HepG2 (cell line): ENCODE data around the gene MYD88. TPM values are rescaled to one million over a fixed set of nuclear protein-coding genes. Genes with fewer than 3 reads are reported as not detected.
"Not testable (repeated sequence)": the region's sequence is repeated elsewhere in the genome, so short reads cannot be mapped to it uniquely, and the experiment has no call there.

Experiments
- ATAC-seq: fragments of 200-7000 bp; cut with Tn5 transposase; 3 replicates; pipeline ENCODE4 v1.9.1; 2020; ENCODE audit warnings: mild to moderate bottlenecking, moderate library complexity
- BruUV-seq: library from RNA; stranded (reverse); fragments of 400-500 nt; replicated peaks from 2 replicates; lab custom pipeline; 2021; lab: Mats Ljungman, UMichigan
- CTCF ChIA-PET: fragments of 300-600 bp; formaldehyde crosslinking; extraction: SDS; loops from one replicate; lab custom pipeline; 2021; ENCODE audit warnings: low total read pairs, inconsistent platforms, low intra/inter-chr PET ratio; lab: Yijun Ruan, JAX
- POLR2A ChIA-PET: fragments of 350-600 bp; sonication (Branson Sonifier 250); formaldehyde crosslinking; loops from one replicate; lab custom pipeline; 2020; ENCODE audit warnings: antibody characterized with exemption, inconsistent platforms; lab: Yijun Ruan, JAX
- DNase-seq: peaks from one replicate; pipeline ENCODE4 v3.0.0-alpha.2; 2015; ENCODE audit warnings: low spot score
- FAIRE-seq: peaks from 3 replicates; lab custom pipeline; 2011; peaks lifted over from hg19 to GRCh38; lab: Jason Lieb, UNC
- H2AFZ ChIP-seq: one replicate; pipeline ENCODE4 v1.6.1; 2011; ENCODE audit warnings: low read length, inconsistent platforms
- H3K27ac ChIP-seq: fragments of 300-600 bp; 3 replicates; pipeline ENCODE4 v1.8.0; 2011; ENCODE audit warnings: mixed run types, mild to moderate bottlenecking, mixed read lengths, low read length, inconsistent platforms; ENCODE audit not compliant: insufficient read depth; ENCODE audit errors: extremely low read length
- H3K27me3 ChIP-seq, 2 experiments: fragments of 200-600 bp in 1 of 2; 2 replicates in 1 of 2; 3 replicates in 1 of 2; pipeline versions ENCODE4 v1.6.0 to v1.8.0; 2011; ENCODE audit warnings: low read length in 2 of 2, mild to moderate bottlenecking in 2 of 2, moderate library complexity in 2 of 2, inconsistent platforms in 1 of 2; ENCODE audit not compliant: insufficient read depth in 2 of 2, control insufficient read depth in 1 of 2
- H3K36me3 ChIP-seq, 2 experiments: fragments of 200-600 bp in 1 of 2; replicated peaks in 1 of 2; 2 replicates in 1 of 2; 3 replicates in 1 of 2; pipeline versions ENCODE4 v1.5.1 to v1.8.0; 2011; ENCODE audit warnings: low read length in 2 of 2, inconsistent platforms in 1 of 2; ENCODE audit not compliant: insufficient read depth in 2 of 2, control insufficient read depth in 1 of 2
- H3K4me1 ChIP-seq: 2 replicates; pipeline ENCODE4 v1.5.1; 2012; ENCODE audit warnings: low read length, inconsistent platforms; ENCODE audit not compliant: insufficient read depth
- H3K4me2 ChIP-seq: 2 replicates; pipeline ENCODE4 v1.6.0; 2011; ENCODE audit warnings: low read depth, low read length, inconsistent platforms
- H3K4me3 ChIP-seq, 3 experiments: fragments of 200-600 bp in 1 of 3; sonication (generic), shearing (Covaris generic) in 1 of 3; replicated peaks in 1 of 3; 2 replicates each; pipeline ENCODE4 v1.5.1; 2011 to 2016; ENCODE audit warnings: low read length in 3 of 3, inconsistent platforms in 2 of 3, low read depth in 2 of 3, mild to moderate bottlenecking in 2 of 3, control low read depth in 1 of 3, mixed read lengths in 1 of 3; ENCODE audit not compliant: insufficient read depth in 1 of 3
- H3K79me2 ChIP-seq: one replicate; pipeline ENCODE4 v1.6.1; 2011; ENCODE audit warnings: low read length, inconsistent platforms; ENCODE audit not compliant: insufficient read depth
- H3K9ac ChIP-seq: 2 replicates; pipeline ENCODE4 v1.6.0; 2011; ENCODE audit warnings: mild to moderate bottlenecking, low read depth, low read length, inconsistent platforms; ENCODE audit not compliant: insufficient read depth
- H3K9me3 ChIP-seq: 2 replicates; pipeline ENCODE4 v1.5.1; 2012; ENCODE audit warnings: mild to moderate bottlenecking, low read length
- H4K20me1 ChIP-seq: 2 replicates; pipeline ENCODE4 v1.6.0; 2011; ENCODE audit warnings: inconsistent platforms, mild to moderate bottlenecking, low read length, moderate library complexity; ENCODE audit not compliant: insufficient read depth
- DPF2 ChIP-seq: sonication (generic); formaldehyde crosslinking; IDR thresholded peaks from 2 replicates; pipeline ENCODE4 v1.4.0; 2020; ENCODE audit warnings: mild to moderate bottlenecking, low read depth, missing genetic modification reagents, borderline replicate concordance
- EP300 ChIP-seq, 3 experiments: sonication (generic) in 1 of 3; formaldehyde crosslinking in 1 of 3; IDR thresholded peaks; 2 replicates each; pipeline versions ENCODE4 v1.5.1 to v1.6.1; 2011 to 2020; ENCODE audit warnings: low read depth in 2 of 3, low read length in 2 of 3, borderline replicate concordance in 1 of 3, improper control_type of control experiment in 1 of 3, mild to moderate bottlenecking in 1 of 3, missing genetic modification reagents in 1 of 3, moderate library complexity in 1 of 3
- ETV5 ChIP-seq: IDR thresholded peaks from 2 replicates; pipeline ENCODE4 v1.6.1; 2018; ENCODE audit warnings: missing biosample characterization, missing genetic modification reagents, inconsistent platforms, borderline replicate concordance
- FOXA3 ChIP-seq: IDR thresholded peaks from 2 replicates; pipeline ENCODE4 v1.6.1; 2016; ENCODE audit warnings: missing genetic modification reagents, missing compliant biosample characterization
- FOXO1 ChIP-seq: sonication (generic); formaldehyde crosslinking; IDR thresholded peaks from 2 replicates; pipeline ENCODE4 v1.4.0; 2020; ENCODE audit warnings: missing genetic modification reagents
- GFI1 ChIP-seq: sonication (generic); formaldehyde crosslinking; IDR thresholded peaks from 2 replicates; pipeline ENCODE4 v1.5.0; 2020; ENCODE audit warnings: missing genetic modification reagents, mild to moderate bottlenecking, borderline replicate concordance
- IKZF4 ChIP-seq: sonication (generic); formaldehyde crosslinking; IDR thresholded peaks from 2 replicates; pipeline ENCODE4 v1.5.1; 2020; ENCODE audit warnings: borderline replicate concordance, mild to moderate bottlenecking, low read depth, missing genetic modification reagents; ENCODE audit errors: not compliant biosample characterization
- MED1 ChIP-seq: sonication (generic); formaldehyde crosslinking; IDR thresholded peaks from 2 replicates; pipeline ENCODE4 v1.4.0; 2020; ENCODE audit warnings: missing genetic modification reagents
- MEIS2 ChIP-seq: sonication (generic); formaldehyde crosslinking; IDR thresholded peaks from 2 replicates; pipeline ENCODE4 v1.9.0; 2021; ENCODE audit warnings: mild to moderate bottlenecking, missing genetic modification reagents
- NCOA2 ChIP-seq: sonication (generic); formaldehyde crosslinking; IDR thresholded peaks from 2 replicates; pipeline ENCODE4 v1.8.0; 2022; ENCODE audit warnings: inconsistent platforms
- RCOR2 ChIP-seq: IDR thresholded peaks from 2 replicates; pipeline ENCODE4 v1.6.1; 2016; ENCODE audit warnings: missing biosample characterization, missing genetic modification reagents
- SAP130 ChIP-seq: IDR thresholded peaks from 2 replicates; pipeline ENCODE4 v1.6.1; 2016; ENCODE audit warnings: low read depth
- THAP11 ChIP-seq: IDR thresholded peaks from 2 replicates; pipeline ENCODE4 v1.6.1; 2016; ENCODE audit warnings: missing biosample characterization, missing genetic modification reagents
- ZBTB21 ChIP-seq: sonication (generic); formaldehyde crosslinking; IDR thresholded peaks from 2 replicates; pipeline ENCODE4 v1.4.0; 2020; ENCODE audit warnings: missing genetic modification reagents
- ZNF317 ChIP-seq: sonication (generic); formaldehyde crosslinking; IDR thresholded peaks from 2 replicates; pipeline ENCODE4 v1.5.0; 2020; ENCODE audit warnings: mild to moderate bottlenecking, missing genetic modification reagents
- WGBS: methylation state at CpG from one replicate; pipeline ENCODE4 v1.1.6; 2017; ENCODE audit warnings: low lambda C conversion rate; 5-methylcytosine and 5-hydroxymethylcytosine counted together
- in situ Hi-C: cut with HindIII; loops from 2 replicates; pipeline ENCODE4 v1.10.0; 2017; ENCODE audit warnings: low pct_unique_long_range_greater_than_20kb; ENCODE audit not compliant: extremely low pct_ligation_motif_present
- intact Hi-C: fragments of 100-400 bp; cut with micrococcal nuclease; formaldehyde crosslinking; loops from one replicate; pipeline ENCODE4 v1.10.0; 2022; ENCODE audit not compliant: unreplicated experiment
- polyA plus RNA-seq, 8 experiments: library from polyadenylated mRNA; depleted of rRNA in 3 of 8; stranded (reverse) in 7 of 8; unstranded in 1 of 8; fragments of >200 nt; fragmentation: Illumina TruSeq in 4 of 8; extraction: Trizol in 4 of 8; gene quantifications; 2 replicates each; pipeline versions ENCODE4 v1.2.1 to v1.2.3, GENCODE V29; 2011 to 2016; ENCODE audit warnings: low read depth in 4 of 8, missing spikeins in 1 of 8, mixed read lengths in 1 of 8; ENCODE audit not compliant: insufficient read depth in 1 of 8
- total RNA-seq, 5 experiments: library from RNA; depleted of rRNA; stranded (reverse); fragments of >200 nt; fragmentation: Illumina TruSeq; extraction: Trizol; gene quantifications; 2 replicates each; pipeline ENCODE4 v1.2.3, GENCODE V29; 2016; ENCODE audit warnings: low read depth in 1 of 5
- TF ChIP-seq, protein P1 (sequence below): sonication (generic); formaldehyde crosslinking; IDR thresholded peaks from 2 replicates; pipeline ENCODE4 v1.5.1; 2020; ENCODE audit warnings: missing genetic modification reagents, mild to moderate bottlenecking, borderline replicate concordance
- TF ChIP-seq, protein P2 (sequence below), 2 experiments: sonication (generic) in 1 of 2; formaldehyde crosslinking in 1 of 2; IDR thresholded peaks; 2 replicates each; pipeline versions ENCODE4 v1.4.0 to v1.6.1; 2016 to 2020; ENCODE audit warnings: borderline replicate concordance in 1 of 2, low read depth in 1 of 2, mild to moderate bottlenecking in 1 of 2, missing genetic modification reagents in 1 of 2

MYD88 gene
- total and polyA plus RNA-seq, 2 of the 13 experiments (the other 11 are each of a cell fraction or from before 2014, with no cell fraction given), result 7.6 to 32.7 TPM

DNA sequence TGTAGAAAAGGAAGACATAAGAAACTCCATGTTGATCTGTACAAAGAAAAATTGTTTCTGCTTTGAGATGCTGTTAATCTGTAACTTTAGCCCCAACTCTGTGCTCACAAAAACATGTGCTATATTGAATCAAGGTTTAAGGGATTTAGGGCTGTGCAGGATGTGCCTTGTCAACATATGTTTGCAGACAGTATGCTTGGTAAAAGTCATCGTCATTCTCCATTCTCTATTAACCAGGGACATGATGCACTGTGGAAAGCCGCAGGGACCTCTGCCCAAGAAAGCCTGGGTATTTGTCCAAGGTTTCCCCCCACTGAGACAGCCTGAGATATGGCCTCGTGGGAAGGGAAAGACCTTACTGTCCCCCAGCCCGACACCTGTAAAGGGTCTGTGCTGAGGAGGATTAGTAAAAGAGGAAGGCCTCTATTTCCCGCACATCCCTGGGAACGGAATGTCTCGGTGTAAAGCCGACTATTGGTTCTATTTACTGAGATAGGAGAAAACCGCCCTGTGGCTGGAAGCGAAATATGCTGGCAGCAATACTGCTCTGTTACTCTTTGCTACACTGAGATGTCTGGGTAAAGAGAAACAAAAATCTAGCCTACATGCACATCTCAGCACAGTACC lies 3.8 kb upstream of the MYD88 start:
- Histone ChIP-seq H3K4me1 (peaks cover 67% of the 10 kb centered on the region), H3K27ac (peak overlapping the region; percentile 97), H3K4me3 (peak overlapping the region; percentile 85 to 96 (median 89)), H3K79me2 (peaks cover 71% of the 10 kb centered on the region), H3K36me3 (peaks cover 6 to 32% of the 10 kb centered on the region in 2 experiments), H3K4me2 (peak overlapping the region; percentile 90), H3K9ac (peak overlapping the region; percentile 90)
- intact Hi-C loops (loop anchor here (10.0 kb wide), 1 partner anchor 110 kb away; no protein-coding TSS in a partner anchor), in situ Hi-C loops (loop anchor here (25.0 kb wide), 1 partner anchor 328 kb away; the partner anchor contains the start of gene ACVR2B)
- H2AFZ ChIP-seq; H3K9me3 ChIP-seq; ATAC-seq; H4K20me1 ChIP-seq; CTCF ChIA-PET; H3K27me3 ChIP-seq; BruUV-seq; TF ChIP-seq EP300 (CRISPR knock-in tag; IDR thresholded peaks at IDR 0.05; ENCODE audit: borderline replicate concordance): not testable (repeated sequence)
- peak; percentile 70 for DNase-seq
- peak; percentile 67 for FAIRE-seq
- 3% methylated on average over 9 of the region's 10 CpGs for WGBS
- POLR2A ChIA-PET, result interaction anchor here (1.5 to 6.9 kb wide), 6 partner anchors 8 to 321 kb away, joined by 6 to 87 read pairs (median 11); partner anchors contain the start of genes OXSR1 and XYLB
- TF ChIP-seq ZBTB21, result 0 out of 2 replicates have a peak, but pooled peaks have one; percentile 3
- TF ChIP-seq SAP130, result peak; percentile 91
- TF ChIP-seq RCOR2, result peak; percentile 31; the same call in 1 of the 2 replicates
- peak; percentile 76 for TF ChIP-seq FOXA3 (CRISPR knock-in tag)
- peak; percentile 65 for TF ChIP-seq NCOA2 (CRISPR knock-in tag)
- peak; percentile 15; the same call in 1 of the 2 replicates for TF ChIP-seq THAP11 (CRISPR knock-in tag)
- TF ChIP-seq EP300 (IDR thresholded peaks at IDR 0.05; ENCODE audit: low read depth in 2 of 2, low read length in 2 of 2), result peak in 1 of 2 experiments; percentile 75; a peak in 2 of 4 replicates
- TF ChIP-seq MEIS2 (CRISPR knock-in tag), result 0 out of 2 replicates have a peak, but pooled peaks have one; percentile 27
- peak; percentile 96 for TF ChIP-seq ZNF317
- peak; percentile 51; the same call in 1 of the 2 replicates for TF ChIP-seq ETV5
- TF ChIP-seq, protein P1, sequence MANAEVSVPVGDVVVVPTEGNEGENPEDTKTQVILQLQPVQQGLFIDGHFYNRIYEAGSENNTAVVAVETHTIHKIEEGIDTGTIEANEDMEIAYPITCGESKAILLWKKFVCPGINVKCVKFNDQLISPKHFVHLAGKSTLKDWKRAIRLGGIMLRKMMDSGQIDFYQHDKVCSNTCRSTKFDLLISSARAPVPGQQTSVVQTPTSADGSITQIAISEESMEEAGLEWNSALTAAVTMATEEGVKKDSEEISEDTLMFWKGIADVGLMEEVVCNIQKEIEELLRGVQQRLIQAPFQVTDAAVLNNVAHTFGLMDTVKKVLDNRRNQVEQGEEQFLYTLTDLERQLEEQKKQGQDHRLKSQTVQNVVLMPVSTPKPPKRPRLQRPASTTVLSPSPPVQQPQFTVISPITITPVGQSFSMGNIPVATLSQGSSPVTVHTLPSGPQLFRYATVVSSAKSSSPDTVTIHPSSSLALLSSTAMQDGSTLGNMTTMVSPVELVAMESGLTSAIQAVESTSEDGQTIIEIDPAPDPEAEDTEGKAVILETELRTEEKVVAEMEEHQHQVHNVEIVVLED (CRISPR knock-in tag), result 0 out of 2 replicates have a peak, but pooled peaks have one; percentile 19
- TF ChIP-seq MED1, result peak; percentile 82
- TF ChIP-seq FOXO1 (CRISPR knock-in tag), result peak; percentile 44; the same call in 1 of the 2 replicates
- TF ChIP-seq GFI1 (CRISPR knock-in tag), result 0 out of 2 replicates have a peak, but pooled peaks have one; percentile 50
- TF ChIP-seq IKZF4 (CRISPR knock-in tag), result peak; percentile 5
- 0 out of 2 replicates have a peak, but pooled peaks have one; percentile 31 for TF ChIP-seq DPF2 (CRISPR knock-in tag)
- TF ChIP-seq, protein P2, sequence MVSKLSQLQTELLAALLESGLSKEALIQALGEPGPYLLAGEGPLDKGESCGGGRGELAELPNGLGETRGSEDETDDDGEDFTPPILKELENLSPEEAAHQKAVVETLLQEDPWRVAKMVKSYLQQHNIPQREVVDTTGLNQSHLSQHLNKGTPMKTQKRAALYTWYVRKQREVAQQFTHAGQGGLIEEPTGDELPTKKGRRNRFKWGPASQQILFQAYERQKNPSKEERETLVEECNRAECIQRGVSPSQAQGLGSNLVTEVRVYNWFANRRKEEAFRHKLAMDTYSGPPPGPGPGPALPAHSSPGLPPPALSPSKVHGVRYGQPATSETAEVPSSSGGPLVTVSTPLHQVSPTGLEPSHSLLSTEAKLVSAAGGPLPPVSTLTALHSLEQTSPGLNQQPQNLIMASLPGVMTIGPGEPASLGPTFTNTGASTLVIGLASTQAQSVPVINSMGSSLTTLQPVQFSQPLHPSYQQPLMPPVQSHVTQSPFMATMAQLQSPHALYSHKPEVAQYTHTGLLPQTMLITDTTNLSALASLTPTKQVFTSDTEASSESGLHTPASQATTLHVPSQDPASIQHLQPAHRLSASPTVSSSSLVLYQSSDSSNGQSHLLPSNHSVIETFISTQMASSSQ (IDR thresholded peaks at IDR 0.05; ENCODE audit: low read depth), result peak; percentile 82
- TF ChIP-seq, protein P2 (CRISPR knock-in tag; IDR thresholded peaks at IDR 0.05; ENCODE audit: borderline replicate concordance), result peak; percentile 76; the same call in 1 of the 2 replicates
